Inferior parietal cortex (tissue), 1 donor: ENCODE measurements around the gene RCL1.
A peak's percentile ranks its signal among the peaks of the same experiment; 100 is the strongest.

Experiments used
- DNase-seq: peaks from one replicate; pipeline ENCODE4 v3.0.0-alpha.2; 2016; ENCODE audit errors: extremely low spot score

RCL1 gene

GRCh38 chr9:4842213-4842612, 49.5 kb downstream of the RCL1 start:
- DNase-seq, result no peak

DNA sequence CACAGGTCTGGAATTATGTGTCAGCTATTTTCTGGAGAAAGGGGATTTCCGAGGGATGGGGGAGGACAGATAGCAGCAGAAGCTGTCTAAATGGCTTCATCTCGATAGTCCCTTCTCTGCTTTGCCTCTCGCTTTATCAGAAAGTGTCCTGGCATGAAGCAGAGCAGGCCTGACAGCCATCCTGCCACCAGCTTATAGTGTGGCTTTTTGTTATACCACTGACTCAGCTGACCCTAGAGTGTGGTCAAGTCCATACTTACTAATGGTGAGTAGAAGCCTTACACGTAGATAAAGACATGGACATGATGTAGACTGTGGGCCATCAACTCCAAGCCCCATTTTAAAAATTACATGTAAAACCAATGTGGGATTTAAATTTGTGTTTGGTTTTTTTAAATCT, 50.0 kb downstream of the RCL1 start:
- DNase-seq, result no peak

DNA sequence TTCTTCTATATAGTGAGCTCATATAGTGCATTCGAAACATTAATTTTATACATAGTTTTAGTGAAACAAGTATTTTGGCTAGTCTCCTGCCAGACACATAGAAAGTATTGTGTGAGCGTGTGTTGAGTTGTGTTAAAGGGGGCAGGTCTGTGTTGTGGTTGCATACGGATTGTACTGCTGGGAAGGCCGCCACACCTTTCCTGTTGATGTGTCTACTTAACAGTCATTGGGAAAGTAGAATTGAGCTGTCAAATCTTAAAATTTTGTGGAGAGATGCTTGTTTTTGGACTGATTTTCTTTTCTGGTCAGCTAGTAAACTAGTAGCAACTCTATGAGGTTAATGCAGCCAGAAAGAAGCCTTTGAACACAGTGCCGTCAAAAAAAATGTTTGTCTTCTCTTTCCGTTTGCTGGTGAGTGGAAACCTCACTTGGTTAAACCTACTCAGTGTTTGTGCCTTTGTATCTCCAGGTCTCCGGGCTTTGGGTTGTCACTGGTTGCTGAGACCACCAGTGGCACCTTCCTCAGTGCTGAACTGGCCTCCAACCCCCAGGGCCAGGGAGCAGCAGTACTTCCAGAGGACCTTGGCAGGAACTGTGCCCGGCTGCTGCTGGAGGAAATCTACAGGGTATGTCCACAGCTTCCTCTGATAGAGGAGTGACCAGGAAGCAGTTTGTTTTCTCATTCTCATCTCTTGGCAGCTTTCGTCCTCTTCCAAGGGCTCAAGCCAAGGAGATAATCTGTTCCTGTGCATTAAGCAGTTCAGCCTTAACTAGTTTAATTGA, 51.5 kb downstream of the RCL1 start:
- DNase-seq, result no peak

GRCh38 chr9:4849369-4849768, 56.6 kb downstream of the RCL1 start:
- DNase-seq, result no peak

- no peak for DNase-seq
These were observed 58.0 kb downstream of the RCL1 start for GRCh38 chr9:4850603-4851310.

- peak; percentile 30 for DNase-seq
These were observed 59.7 kb downstream of the RCL1 start for GRCh38 chr9:4852419-4852818.

- DNase-seq, result no peak
These were observed 61.5 kb downstream of the RCL1 start for GRCh38 chr9:4854265-4854590.

DNA sequence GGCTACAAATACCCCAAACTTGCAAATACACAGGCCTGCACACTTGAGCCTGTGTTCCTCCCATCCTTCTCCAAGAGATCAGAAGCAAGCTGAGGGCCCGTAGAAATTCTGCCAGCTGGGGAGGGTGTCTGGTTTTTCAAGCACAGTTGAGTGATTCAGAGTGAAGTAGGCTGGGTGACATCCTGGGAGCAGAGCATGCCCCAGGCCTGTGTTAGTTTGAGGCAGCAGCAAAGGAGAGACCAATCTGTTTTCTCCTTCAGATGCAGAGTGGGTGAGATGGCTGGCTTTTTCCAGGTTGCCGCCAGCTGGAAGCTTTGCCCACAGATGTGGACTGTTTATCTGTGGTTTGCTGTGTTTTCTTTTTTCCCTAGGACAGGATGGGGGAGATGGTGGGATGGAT, 63.1 kb downstream of the RCL1 start:
- peak; percentile 43 for DNase-seq

DNA sequence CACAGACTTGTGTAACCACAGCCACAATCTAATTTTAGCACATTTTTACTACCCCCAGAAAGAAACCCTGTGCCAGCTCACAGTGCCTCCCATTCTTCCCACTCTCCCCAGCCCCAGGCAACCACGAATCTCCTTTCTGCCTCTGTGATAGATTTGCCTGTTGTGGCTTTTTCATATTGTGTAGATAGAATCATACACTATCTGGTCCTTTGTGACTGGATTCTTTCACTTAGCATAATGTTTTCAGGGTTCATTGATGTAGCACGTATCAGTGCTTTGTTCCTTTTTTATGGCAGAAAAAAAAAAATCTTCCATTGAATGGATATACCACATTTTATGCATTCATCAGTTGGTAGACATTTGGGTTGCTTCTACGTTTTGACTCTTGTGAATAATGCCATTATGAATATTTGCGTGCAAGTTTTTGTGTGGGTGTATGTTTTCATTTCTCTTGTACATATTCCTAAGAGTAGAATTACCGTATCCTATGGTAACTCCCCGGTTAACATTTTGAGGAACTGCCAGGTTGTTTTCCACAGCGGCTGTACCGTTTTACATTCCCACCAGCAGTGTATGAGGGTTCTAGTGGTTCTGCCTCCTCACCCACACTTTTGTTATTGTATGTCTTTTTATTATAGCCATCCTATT, 64.5 kb downstream of the RCL1 start:
- DNase-seq, result no peak

DNA sequence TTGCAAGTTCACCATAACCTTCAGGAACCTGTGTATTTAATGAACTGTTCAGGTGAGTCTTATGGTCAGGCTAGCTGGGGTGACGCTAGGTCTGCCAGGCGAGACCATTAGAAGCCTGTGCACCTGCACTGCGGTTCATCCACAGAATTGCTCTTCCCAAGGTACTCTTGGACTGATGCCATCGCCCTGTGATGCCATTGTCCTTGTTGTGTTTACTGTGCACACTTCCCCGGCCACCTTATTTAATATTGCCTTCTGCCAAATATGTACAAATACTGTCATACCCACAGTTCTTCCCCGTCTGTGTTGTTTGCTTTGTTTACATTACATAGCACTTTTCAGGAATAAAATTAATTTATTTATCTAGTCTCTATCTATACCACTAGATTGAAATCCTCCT, 66.3 kb downstream of the RCL1 start:
- DNase-seq, result no peak

- no peak for DNase-seq
These were observed 67.6 kb downstream of the RCL1 start for GRCh38 chr9:4860383-4860782.

GRCh38 chr9:4861145-4861544, 68.4 kb downstream of the RCL1 start:
- DNase-seq, result no peak

DNA sequence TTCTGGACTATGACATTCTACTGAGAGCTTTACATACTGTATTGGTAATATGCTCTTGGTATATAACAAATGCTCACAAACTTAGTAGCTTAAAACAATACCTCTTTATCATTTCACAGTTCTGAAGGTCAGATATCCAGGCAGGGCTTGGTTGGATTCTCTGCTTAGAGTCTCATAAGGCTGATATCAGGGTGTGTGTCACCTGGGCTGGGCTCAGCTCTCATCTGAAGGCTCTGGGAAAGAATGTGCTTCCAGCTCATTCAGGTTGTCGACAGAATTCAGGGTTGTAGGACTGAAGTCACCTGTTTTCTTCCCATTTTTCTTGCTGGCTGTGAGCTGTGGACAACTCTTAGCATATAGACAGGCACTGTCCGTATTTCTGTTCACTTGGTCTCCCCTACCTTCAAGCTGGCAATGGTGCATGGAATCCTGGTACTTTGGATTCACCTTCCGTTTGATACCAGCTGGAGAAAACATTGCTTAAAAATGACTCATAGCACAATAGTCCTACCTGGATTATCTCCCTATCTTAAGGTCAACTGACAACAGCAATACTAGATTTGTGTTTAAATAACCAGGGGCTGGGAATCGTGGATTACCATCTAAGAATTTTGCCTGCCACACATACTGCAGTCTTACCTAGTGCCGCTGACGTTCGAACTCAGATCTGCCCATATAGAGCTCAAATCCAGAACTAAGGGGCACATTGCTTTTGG, 69.2 kb downstream of the RCL1 start:
- no peak for DNase-seq

- no peak for DNase-seq
These were observed 69.9 kb downstream of the RCL1 start for GRCh38 chr9:4862506-4863250.

- no peak for DNase-seq
These were observed 71.5 kb downstream of the RCL1 start for GRCh38 chr9:4864234-4864661.

- no peak for DNase-seq
These were observed 72.0 kb downstream of the RCL1 start for GRCh38 chr9:4864698-4865097.

DNA sequence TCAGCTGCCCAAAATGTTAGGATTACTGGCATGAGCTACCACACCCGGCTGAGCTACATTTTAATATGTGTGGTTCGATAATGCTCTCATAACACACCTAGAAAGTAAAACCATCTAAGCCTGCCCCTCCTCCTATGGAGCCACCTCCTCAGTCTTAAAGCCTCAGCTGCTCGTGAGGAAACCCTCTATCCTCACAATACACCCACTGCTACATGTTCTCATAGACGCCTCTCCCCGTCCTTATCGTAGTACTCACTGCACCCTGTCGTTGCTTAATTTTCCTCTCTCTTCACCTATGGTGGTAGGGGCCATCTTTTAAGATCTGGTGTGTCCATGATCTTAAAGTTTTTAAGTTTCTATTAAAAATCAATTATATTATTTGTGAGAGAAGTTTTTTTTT, 72.9 kb downstream of the RCL1 start:
- DNase-seq, result no peak

- DNase-seq, result no peak
These were observed 73.7 kb downstream of the RCL1 start for GRCh38 chr9:4866239-4866969.

DNA sequence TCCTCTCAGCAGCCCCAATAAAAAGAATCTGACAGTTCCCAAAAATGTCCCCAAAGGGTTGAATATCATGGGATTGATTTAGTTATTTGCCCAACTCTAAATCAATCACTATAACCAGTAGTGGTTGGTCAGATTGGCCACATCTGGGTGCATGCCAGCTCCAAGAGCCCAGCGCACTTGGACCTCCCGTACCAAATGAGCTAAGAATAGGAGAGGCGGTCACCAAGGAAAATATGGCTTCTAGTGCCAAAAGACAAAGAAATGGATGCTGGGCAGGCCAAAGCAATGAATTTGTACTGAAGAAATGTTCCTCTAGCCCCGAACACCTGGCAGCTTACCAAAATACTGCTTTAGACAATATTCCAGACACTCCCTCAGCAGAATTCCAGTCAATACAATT, 80.3 kb downstream of the RCL1 start:
- no peak for DNase-seq

GRCh38 chr9:4875559-4875958, 82.8 kb downstream of the RCL1 start:
- no peak for DNase-seq

- DNase-seq, result no peak
These were observed 86.4 kb downstream of the RCL1 start for GRCh38 chr9:4879115-4879558.
